Hepatocyte (in vitro differentiated cells): ENCODE measurements around the gene WLS. TPM values are rescaled to one million over a fixed set of nuclear protein-coding genes. Genes with fewer than 3 reads are reported as not detected.

Source experiments
- DNase-seq: peaks from one replicate; pipeline ENCODE4 v3.0.0-alpha.2; 2016; ENCODE audit warnings: low spot score
- H2AFZ ChIP-seq: fragments of 200-600 bp; sonication (generic); 2 replicates; pipeline ENCODE4 v1.6.0; 2016; ENCODE audit warnings: antibody characterized with exemption, mild to moderate bottlenecking
- H3K27ac ChIP-seq: fragments of 200-600 bp; sonication (generic); 2 replicates; pipeline ENCODE4 v1.5.1; 2016; ENCODE audit warnings: mild to moderate bottlenecking
- H3K27me3 ChIP-seq: fragments of 200-600 bp; sonication (generic); 2 replicates; pipeline ENCODE4 v1.6.1; 2016
- H3K36me3 ChIP-seq: fragments of 200-600 bp; sonication (generic); replicated peaks from 2 replicates; pipeline ENCODE4 v1.5.1; 2016; ENCODE audit warnings: low read depth; ENCODE audit not compliant: insufficient read depth
- H3K4me1 ChIP-seq: fragments of 200-600 bp; sonication (generic); 2 replicates; pipeline ENCODE4 v1.5.1; 2016; ENCODE audit warnings: mild to moderate bottlenecking, moderate library complexity; ENCODE audit not compliant: insufficient read depth
- H3K4me2 ChIP-seq: fragments of 200-600 bp; sonication (generic); 2 replicates; pipeline ENCODE4 v1.6.0; 2016
- H3K4me3 ChIP-seq: fragments of 200-600 bp; sonication (generic); 2 replicates; pipeline ENCODE4 v1.5.1; 2016; ENCODE audit warnings: mild to moderate bottlenecking
- H3K79me2 ChIP-seq: fragments of 200-600 bp; sonication (generic); 2 replicates; pipeline ENCODE4 v1.6.0; 2017; ENCODE audit warnings: mild to moderate bottlenecking
- H3K9me2 ChIP-seq: fragments of 200-600 bp; sonication (generic); replicated peaks from 2 replicates; pipeline ENCODE4 v1.6.0; 2017; ENCODE audit warnings: mild to moderate bottlenecking; ENCODE audit not compliant: insufficient read depth
- H3K9me3 ChIP-seq: fragments of 200-600 bp; sonication (generic); 2 replicates; pipeline ENCODE4 v1.5.1; 2016; ENCODE audit warnings: low read depth, mild to moderate bottlenecking
- H4K20me1 ChIP-seq: fragments of 200-600 bp; sonication (generic); 2 replicates; pipeline ENCODE4 v1.6.0; 2016; ENCODE audit warnings: mild to moderate bottlenecking; ENCODE audit not compliant: insufficient read depth, poor library complexity, severe bottlenecking
- EZH2 ChIP-seq: fragments of 200-600 bp; sonication (generic); IDR thresholded peaks from 2 replicates; pipeline ENCODE4 v1.6.1; 2016; ENCODE audit warnings: antibody characterized with exemption, mild to moderate bottlenecking, borderline replicate concordance
- EZH2phosphoT487 ChIP-seq: fragments of 200-600 bp; sonication (generic); IDR thresholded peaks from one replicate; pipeline ENCODE4 v1.6.1; 2018; ENCODE audit warnings: antibody characterized with exemption, mild to moderate bottlenecking, low read depth, moderate library complexity; ENCODE audit not compliant: unreplicated experiment, severe bottlenecking
- WGBS: methylation state at CpG from one replicate; pipeline ENCODE4 v1.1.6; 2016; ENCODE audit warnings: low lambda C conversion rate; ENCODE audit errors: missing lambda C conversion rate; 5-methylcytosine and 5-hydroxymethylcytosine counted together
- polyA plus RNA-seq: library from polyadenylated mRNA; unstranded; fragments of >200 nt; fragmentation: Nextera tagmentation; extraction: Ambion mirVana; gene quantifications from 2 replicates; pipeline ENCODE4 v1.2.1, GENCODE V29; 2016
- total RNA-seq: library from RNA; depleted of rRNA; stranded (reverse); fragments of >200 nt; gene quantifications from 2 replicates; pipeline ENCODE4 v1.2.3, GENCODE V29; 2014
- TF ChIP-seq, protein P1 (sequence below): fragments of 200-600 bp; sonication (generic); IDR thresholded peaks from 2 replicates; pipeline ENCODE4 v1.5.1; 2016; ENCODE audit warnings: antibody characterized with exemption, mild to moderate bottlenecking; ENCODE audit not compliant: poor library complexity

The WLS gene
- total and polyA plus RNA-seq, 2 experiments from 2014 or later, result 79.9 to 102 TPM

DNA sequence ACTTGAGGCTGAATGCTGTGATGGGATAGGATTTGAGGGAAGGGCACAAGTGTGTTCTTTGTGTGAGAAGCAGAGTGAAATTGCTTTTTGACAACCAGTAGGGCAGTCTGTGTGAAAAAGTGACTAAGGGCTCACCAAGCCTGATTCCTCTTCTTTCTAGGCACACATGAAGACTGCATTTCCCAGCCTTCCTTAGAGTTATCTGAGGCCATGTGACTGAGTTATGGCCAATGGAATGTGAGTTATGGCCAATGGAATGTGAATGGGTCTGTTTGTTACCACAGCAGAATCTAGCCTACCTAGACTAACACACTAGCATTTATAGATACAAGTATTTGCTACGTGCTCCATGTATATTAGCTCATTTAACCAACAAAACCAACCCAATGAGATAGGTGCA lies 146.6 kb downstream of the WLS start:
- no peak for TF ChIP-seq EZH2
- TF ChIP-seq, protein P1, sequence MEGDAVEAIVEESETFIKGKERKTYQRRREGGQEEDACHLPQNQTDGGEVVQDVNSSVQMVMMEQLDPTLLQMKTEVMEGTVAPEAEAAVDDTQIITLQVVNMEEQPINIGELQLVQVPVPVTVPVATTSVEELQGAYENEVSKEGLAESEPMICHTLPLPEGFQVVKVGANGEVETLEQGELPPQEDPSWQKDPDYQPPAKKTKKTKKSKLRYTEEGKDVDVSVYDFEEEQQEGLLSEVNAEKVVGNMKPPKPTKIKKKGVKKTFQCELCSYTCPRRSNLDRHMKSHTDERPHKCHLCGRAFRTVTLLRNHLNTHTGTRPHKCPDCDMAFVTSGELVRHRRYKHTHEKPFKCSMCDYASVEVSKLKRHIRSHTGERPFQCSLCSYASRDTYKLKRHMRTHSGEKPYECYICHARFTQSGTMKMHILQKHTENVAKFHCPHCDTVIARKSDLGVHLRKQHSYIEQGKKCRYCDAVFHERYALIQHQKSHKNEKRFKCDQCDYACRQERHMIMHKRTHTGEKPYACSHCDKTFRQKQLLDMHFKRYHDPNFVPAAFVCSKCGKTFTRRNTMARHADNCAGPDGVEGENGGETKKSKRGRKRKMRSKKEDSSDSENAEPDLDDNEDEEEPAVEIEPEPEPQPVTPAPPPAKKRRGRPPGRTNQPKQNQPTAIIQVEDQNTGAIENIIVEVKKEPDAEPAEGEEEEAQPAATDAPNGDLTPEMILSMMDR, result no peak
- TF ChIP-seq EZH2phosphoT487, result no peak
- H3K27ac ChIP-seq, result no peak overlapping the region
- no peaks in the 10 kb centered on the region for H3K79me2 ChIP-seq
- H4K20me1 ChIP-seq, result no peaks in the 10 kb centered on the region
- no peak overlapping the region for H3K4me3 ChIP-seq
- no peak for DNase-seq
- H3K27me3 ChIP-seq, result no peaks in the 10 kb centered on the region
- no peaks in the 10 kb centered on the region for H3K4me1 ChIP-seq
- H3K36me3 ChIP-seq, result no peaks in the 10 kb centered on the region
- no peaks in the 10 kb centered on the region for H3K9me3 ChIP-seq
- no peak overlapping the region for H3K4me2 ChIP-seq
- H2AFZ ChIP-seq, result no peak overlapping the region
- no peaks in the 10 kb centered on the region for H3K9me2 ChIP-seq
- WGBS, result 100% methylated on average over 1 of the region's 1 CpG

DNA sequence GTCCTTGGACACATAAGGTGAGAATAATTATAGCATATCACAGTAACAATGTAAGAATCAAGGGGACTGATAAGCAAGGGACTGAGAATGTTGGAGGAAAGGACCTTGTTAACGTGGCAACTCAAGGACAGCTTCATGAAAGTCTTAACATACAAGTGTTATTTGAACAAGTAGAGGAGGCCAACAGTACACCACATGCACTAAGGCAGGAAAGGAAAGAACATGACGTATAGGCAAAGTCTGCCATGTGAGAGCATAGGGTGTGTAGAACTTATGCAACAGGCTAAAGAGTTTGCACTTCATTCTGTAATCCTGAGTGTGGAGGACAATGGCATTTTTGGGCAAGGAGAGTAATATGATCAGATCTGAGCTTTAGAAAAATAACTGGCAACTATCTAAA lies 148.6 kb downstream of the WLS start:
- 47% methylated on average over 2 of the region's 2 CpGs for WGBS
- no peaks in the 10 kb centered on the region for H4K20me1 ChIP-seq
- no peaks in the 10 kb centered on the region for H3K79me2 ChIP-seq
- TF ChIP-seq EZH2, result no peak
- TF ChIP-seq, protein P1, result no peak
- TF ChIP-seq EZH2phosphoT487, result no peak
- H3K4me1 ChIP-seq, result no peaks in the 10 kb centered on the region
- no peak overlapping the region for H3K4me2 ChIP-seq
- H2AFZ ChIP-seq, result no peak overlapping the region
- DNase-seq, result no peak
- H3K9me2 ChIP-seq, result no peaks in the 10 kb centered on the region
- H3K27me3 ChIP-seq, result no peaks in the 10 kb centered on the region
- H3K9me3 ChIP-seq, result no peaks in the 10 kb centered on the region
- H3K27ac ChIP-seq, result no peak overlapping the region
- H3K4me3 ChIP-seq, result no peak overlapping the region
- H3K36me3 ChIP-seq, result no peaks in the 10 kb centered on the region

DNA sequence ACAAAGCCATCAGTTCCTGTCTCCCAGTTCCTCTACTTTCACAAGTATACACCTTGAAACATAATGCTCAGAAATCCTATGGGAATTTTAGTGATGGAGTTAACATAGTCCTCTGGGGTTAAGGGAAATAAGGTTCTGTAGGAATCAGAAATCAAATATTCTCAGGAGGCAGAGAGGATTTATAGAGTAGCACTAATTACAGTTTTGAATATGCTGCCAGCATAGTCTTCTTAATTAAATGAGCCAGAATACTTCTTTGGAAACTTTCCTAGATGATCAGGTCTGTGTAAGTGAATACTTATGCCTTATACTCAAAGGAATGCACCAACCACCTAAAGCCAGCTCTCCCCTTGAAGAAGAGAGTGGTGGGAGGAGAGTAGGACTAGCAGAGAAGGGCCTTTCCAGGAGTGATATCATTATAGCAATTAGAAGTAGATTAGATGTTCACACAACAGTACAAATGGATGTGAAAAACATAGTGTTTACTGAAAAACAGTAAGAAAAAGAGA lies 150.5 kb downstream of the WLS start:
- H3K9me3 ChIP-seq, result no peaks in the 10 kb centered on the region
- H3K27ac ChIP-seq, result no peak overlapping the region
- TF ChIP-seq EZH2 (no peak), EZH2phosphoT487 (no peak)
- TF ChIP-seq, protein P1, result no peak
- no peaks in the 10 kb centered on the region for H3K36me3 ChIP-seq
- H3K79me2 ChIP-seq, result no peaks in the 10 kb centered on the region
- DNase-seq, result no peak
- no peak overlapping the region for H2AFZ ChIP-seq
- no peak overlapping the region for H3K4me2 ChIP-seq
- H3K9me2 ChIP-seq, result no peaks in the 10 kb centered on the region
- H3K27me3 ChIP-seq, result no peaks in the 10 kb centered on the region
- H3K4me1 ChIP-seq, result no peaks in the 10 kb centered on the region
- no peak overlapping the region for H3K4me3 ChIP-seq
- H4K20me1 ChIP-seq, result no peaks in the 10 kb centered on the region

DNA sequence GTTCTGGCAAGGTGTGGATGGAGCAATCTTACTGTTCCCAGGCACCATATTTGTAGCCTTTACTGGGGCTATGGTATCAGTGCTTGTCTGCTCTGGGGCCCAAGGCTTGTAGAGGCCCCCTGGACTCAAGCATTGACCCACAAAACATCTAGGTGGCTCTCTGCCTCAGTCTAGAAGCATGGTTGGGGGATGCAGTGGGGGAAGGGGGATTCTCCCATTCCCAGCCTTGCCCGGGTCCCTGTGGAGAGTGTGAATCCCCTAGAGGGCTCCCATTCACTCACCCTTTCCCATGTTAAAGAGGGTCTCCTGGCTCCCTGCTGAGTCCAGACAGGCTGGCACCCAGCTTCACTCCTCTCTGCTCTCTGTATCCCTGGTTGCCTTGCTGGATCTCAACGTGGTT lies 153.7 kb downstream of the WLS start:
- Histone ChIP-seq H3K9me2 (no peaks in the 10 kb centered on the region), H3K4me2 (no peak overlapping the region), H3K79me2 (no peaks in the 10 kb centered on the region), H3K4me3 (no peak overlapping the region), H2AFZ (no peak overlapping the region), H3K27ac (no peak overlapping the region), H3K27me3 (no peaks in the 10 kb centered on the region), H4K20me1 (no peaks in the 10 kb centered on the region), H3K36me3 (no peaks in the 10 kb centered on the region), H3K4me1 (no peaks in the 10 kb centered on the region), H3K9me3 (no peaks in the 10 kb centered on the region)
- WGBS, result 80% methylated on average over 2 of the region's 2 CpGs
- no peak for TF ChIP-seq EZH2phosphoT487
- TF ChIP-seq, protein P1, result no peak
- TF ChIP-seq EZH2, result no peak
- DNase-seq, result no peak
